ENCODE results near the gene EPHA2.
"Not testable (repeated sequence)": the region's sequence is repeated elsewhere in the genome, so short reads cannot be mapped to it uniquely, and the experiment has no call there.

EPHA2 gene

GRCh38 chr1:16109571-16109970 lies 46.3 kb downstream of the EPHA2 start:
- no peak for ATAC-seq
- TF ChIP-seq OSR1 (CRISPR knock-in tag; IDR thresholded peaks at IDR 0.05) (no peak), TOX (CRISPR knock-in tag; IDR thresholded peaks at IDR 0.05; ENCODE audit: borderline replicate concordance) (no peak)

- ATAC-seq = not testable (repeated sequence)
These were observed 48.8 kb downstream of the EPHA2 start for GRCh38 chr1:16107039-16107438.

DNA sequence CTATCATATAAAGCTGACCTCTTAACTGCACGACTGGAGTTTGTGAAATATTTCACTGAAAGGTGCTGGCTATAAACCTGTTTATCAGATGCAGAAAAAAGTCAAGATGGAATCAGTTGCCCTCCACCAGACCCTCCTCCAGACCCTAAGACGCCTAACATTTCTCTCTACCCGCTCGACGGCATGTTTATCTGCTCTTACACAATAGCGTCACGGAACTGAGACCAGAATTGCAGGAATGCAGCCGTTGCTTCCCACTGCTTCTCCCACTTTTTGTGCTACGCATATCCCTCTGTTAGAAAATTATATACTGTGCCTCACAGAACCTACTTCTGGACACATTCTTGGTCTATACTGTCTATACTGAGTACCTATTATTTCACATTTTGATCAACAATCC lies 54.2 kb downstream of the EPHA2 start:
- no peak for ATAC-seq
- TF ChIP-seq, protein P1, sequence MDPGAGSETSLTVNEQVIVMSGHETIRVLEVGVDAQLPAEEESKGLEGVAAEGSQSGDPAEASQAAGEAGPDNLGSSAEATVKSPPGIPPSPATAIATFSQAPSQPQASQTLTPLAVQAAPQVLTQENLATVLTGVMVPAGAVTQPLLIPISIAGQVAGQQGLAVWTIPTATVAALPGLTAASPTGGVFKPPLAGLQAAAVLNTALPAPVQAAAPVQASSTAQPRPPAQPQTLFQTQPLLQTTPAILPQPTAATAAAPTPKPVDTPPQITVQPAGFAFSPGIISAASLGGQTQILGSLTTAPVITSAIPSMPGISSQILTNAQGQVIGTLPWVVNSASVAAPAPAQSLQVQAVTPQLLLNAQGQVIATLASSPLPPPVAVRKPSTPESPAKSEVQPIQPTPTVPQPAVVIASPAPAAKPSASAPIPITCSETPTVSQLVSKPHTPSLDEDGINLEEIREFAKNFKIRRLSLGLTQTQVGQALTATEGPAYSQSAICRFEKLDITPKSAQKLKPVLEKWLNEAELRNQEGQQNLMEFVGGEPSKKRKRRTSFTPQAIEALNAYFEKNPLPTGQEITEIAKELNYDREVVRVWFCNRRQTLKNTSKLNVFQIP (CRISPR knock-in tag; IDR thresholded peaks at IDR 0.05; ENCODE audit: borderline replicate concordance, low read depth) = no peak
- TF ChIP-seq ZNF565 (CRISPR knock-in tag; conservative IDR thresholded peaks at IDR 0.05; ENCODE audit: low read depth) (no peak), CSDC2 (CRISPR knock-in tag; IDR thresholded peaks at IDR 0.05) (no peak), ZNF70 (CRISPR knock-in tag; IDR thresholded peaks at IDR 0.05) (no peak), PPARA (CRISPR knock-in tag; IDR thresholded peaks at IDR 0.05; ENCODE audit: borderline replicate concordance) (no peak), ARNTL (CRISPR knock-in tag; IDR thresholded peaks at IDR 0.05; ENCODE audit: borderline replicate concordance, low read depth) (no peak), ZFP30 (CRISPR knock-in tag; IDR thresholded peaks at IDR 0.05) (no peak), ZC3H10 (CRISPR knock-in tag; IDR thresholded peaks at IDR 0.05) (no peak), OSR1 (CRISPR knock-in tag; IDR thresholded peaks at IDR 0.05) (no peak), TOX (CRISPR knock-in tag; IDR thresholded peaks at IDR 0.05; ENCODE audit: borderline replicate concordance) (no peak), SNAI2 (CRISPR knock-in tag; IDR thresholded peaks at IDR 0.05) (no peak), ISL1 (CRISPR knock-in tag; IDR thresholded peaks at IDR 0.05) (no peak)
- TF ChIP-seq, protein P2, sequence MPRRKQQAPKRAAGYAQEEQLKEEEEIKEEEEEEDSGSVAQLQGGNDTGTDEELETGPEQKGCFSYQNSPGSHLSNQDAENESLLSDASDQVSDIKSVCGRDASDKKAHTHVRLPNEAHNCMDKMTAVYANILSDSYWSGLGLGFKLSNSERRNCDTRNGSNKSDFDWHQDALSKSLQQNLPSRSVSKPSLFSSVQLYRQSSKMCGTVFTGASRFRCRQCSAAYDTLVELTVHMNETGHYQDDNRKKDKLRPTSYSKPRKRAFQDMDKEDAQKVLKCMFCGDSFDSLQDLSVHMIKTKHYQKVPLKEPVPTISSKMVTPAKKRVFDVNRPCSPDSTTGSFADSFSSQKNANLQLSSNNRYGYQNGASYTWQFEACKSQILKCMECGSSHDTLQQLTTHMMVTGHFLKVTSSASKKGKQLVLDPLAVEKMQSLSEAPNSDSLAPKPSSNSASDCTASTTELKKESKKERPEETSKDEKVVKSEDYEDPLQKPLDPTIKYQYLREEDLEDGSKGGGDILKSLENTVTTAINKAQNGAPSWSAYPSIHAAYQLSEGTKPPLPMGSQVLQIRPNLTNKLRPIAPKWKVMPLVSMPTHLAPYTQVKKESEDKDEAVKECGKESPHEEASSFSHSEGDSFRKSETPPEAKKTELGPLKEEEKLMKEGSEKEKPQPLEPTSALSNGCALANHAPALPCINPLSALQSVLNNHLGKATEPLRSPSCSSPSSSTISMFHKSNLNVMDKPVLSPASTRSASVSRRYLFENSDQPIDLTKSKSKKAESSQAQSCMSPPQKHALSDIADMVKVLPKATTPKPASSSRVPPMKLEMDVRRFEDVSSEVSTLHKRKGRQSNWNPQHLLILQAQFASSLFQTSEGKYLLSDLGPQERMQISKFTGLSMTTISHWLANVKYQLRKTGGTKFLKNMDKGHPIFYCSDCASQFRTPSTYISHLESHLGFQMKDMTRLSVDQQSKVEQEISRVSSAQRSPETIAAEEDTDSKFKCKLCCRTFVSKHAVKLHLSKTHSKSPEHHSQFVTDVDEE (CRISPR knock-in tag; IDR thresholded peaks at IDR 0.05) = no peak

DNA sequence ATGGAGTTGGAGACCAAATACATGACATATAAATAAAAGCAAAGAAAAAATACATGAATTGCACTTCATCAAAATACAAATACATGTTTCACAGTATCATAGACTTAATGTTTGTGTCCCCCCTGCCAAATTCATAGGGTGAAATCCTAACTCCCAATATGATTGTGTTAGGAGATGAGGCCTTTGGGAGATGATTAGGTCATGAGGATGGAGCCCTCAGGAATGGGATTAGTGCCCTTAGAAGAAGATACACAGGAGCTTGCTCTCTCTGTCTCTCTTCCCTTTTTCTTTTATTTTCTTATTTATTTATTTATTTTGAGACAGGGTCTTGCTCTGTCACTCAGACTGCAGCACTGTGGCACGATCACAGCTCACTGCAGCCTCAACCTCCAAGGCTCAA lies 56.5 kb downstream of the EPHA2 start:
- no peak for ATAC-seq
- TF ChIP-seq ZNF8 (CRISPR knock-in tag; IDR thresholded peaks at IDR 0.05) = no peak
- no peak for TF ChIP-seq BACH2 (CRISPR knock-in tag; IDR thresholded peaks at IDR 0.05; ENCODE audit: borderline replicate concordance)
- no peak for TF ChIP-seq ZFP30 (CRISPR knock-in tag; IDR thresholded peaks at IDR 0.05)
- no peak for TF ChIP-seq TOX (CRISPR knock-in tag; IDR thresholded peaks at IDR 0.05; ENCODE audit: borderline replicate concordance)
- no peak for TF ChIP-seq TCF4 (CRISPR knock-in tag; IDR thresholded peaks at IDR 0.05; ENCODE audit: borderline replicate concordance)

- ATAC-seq = no peak
- TF ChIP-seq ZNF8 (CRISPR knock-in tag; IDR thresholded peaks at IDR 0.05) (no peak), ARNTL (CRISPR knock-in tag; IDR thresholded peaks at IDR 0.05; ENCODE audit: borderline replicate concordance, low read depth) (no peak), ZFP30 (CRISPR knock-in tag; IDR thresholded peaks at IDR 0.05) (no peak), ZNF70 (CRISPR knock-in tag; IDR thresholded peaks at IDR 0.05) (no peak), CREB5 (CRISPR knock-in tag; IDR thresholded peaks at IDR 0.05; ENCODE audit: low read depth) (no peak), TCF4 (CRISPR knock-in tag; IDR thresholded peaks at IDR 0.05; ENCODE audit: borderline replicate concordance) (no peak), ZFP3 (CRISPR knock-in tag; IDR thresholded peaks at IDR 0.05) (no peak), RARB (CRISPR knock-in tag; IDR thresholded peaks at IDR 0.05) (no peak), ISL1 (CRISPR knock-in tag; IDR thresholded peaks at IDR 0.05) (no peak), CSRNP3 (CRISPR knock-in tag; IDR thresholded peaks at IDR 0.05) (no peak), CSDC2 (CRISPR knock-in tag; IDR thresholded peaks at IDR 0.05) (no peak), PPARA (CRISPR knock-in tag; IDR thresholded peaks at IDR 0.05; ENCODE audit: borderline replicate concordance) (no peak), ZNF565 (CRISPR knock-in tag; conservative IDR thresholded peaks at IDR 0.05; ENCODE audit: low read depth) (no peak), BACH2 (CRISPR knock-in tag; IDR thresholded peaks at IDR 0.05; ENCODE audit: borderline replicate concordance) (no peak)
- TF ChIP-seq, protein P2 (CRISPR knock-in tag; IDR thresholded peaks at IDR 0.05) = no peak
- TF ChIP-seq, protein P1 (CRISPR knock-in tag; IDR thresholded peaks at IDR 0.05; ENCODE audit: borderline replicate concordance, low read depth) = no peak
These were observed 60.4 kb downstream of the EPHA2 start for GRCh38 chr1:16095447-16095846.

Data from SK-N-SH treated with all-trans-retinoic acid at 6 μM for 48 hours (cell line).